ENCODE measurements around the gene RAB3C. TPM values are rescaled to one million over a fixed set of nuclear protein-coding genes. Genes with fewer than 3 reads are reported as not detected.

Gene RAB3C
- total RNA-seq, 2 experiments from 2014 or later, result not detected

DNA sequence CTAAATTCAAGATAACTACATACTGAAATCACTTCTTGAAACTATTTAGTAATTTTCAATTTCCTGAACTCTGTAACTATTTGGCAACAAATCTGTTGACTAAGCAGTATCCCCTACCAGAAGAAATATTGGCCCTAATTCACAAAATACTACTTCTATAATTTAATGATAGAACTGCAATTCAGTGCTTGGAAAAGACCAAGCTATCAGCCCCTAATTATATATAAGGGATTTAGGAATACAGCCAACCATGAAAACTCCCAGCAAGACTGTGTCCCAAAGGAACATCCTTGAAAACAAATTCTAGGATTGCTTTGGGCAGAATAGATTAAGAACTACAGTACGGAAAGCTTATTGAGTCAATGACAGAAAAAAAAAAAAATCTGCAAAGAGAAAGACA, 169.2 kb downstream of the RAB3C start:
- DNase-seq, result no peak
- no peak overlapping the region for H3K4me3 Mint-ChIP-seq
- no peak overlapping the region for H3K27ac Mint-ChIP-seq
- H3K36me3 Mint-ChIP-seq, result no peaks in the 10 kb centered on the region
- no peaks in the 10 kb centered on the region for H3K9me3 Mint-ChIP-seq
- H3K4me1 Mint-ChIP-seq, result no peaks in the 10 kb centered on the region
- H3K27me3 Mint-ChIP-seq, result peaks cover 3% of the 10 kb centered on the region

DNA sequence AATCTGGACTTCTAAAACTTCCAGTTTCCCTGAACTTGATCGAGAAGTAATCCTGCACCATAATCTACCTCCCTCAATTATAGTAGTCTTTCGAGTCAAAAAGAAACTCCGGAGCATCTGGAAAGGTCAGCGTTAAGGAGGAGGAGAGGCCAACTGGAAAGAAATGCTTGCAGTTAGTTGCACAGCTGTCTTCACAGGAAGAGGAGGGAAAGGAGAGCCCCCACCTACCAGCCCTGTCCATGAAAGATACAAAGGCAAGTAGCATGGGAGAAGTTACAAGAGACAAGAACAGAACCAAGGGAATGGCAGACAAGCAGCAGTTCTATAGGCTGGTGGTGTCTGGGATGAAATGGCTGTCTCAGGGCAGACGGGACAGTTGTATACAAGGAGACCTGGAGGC, 170.6 kb downstream of the RAB3C start:
- H3K27ac Mint-ChIP-seq, result no peak overlapping the region
- no peaks in the 10 kb centered on the region for H3K9me3 Mint-ChIP-seq
- H3K36me3 Mint-ChIP-seq, result no peaks in the 10 kb centered on the region
- peaks cover 3% of the 10 kb centered on the region for H3K27me3 Mint-ChIP-seq
- DNase-seq, result no peak
- no peak overlapping the region for H3K4me3 Mint-ChIP-seq
- H3K4me1 Mint-ChIP-seq, result no peaks in the 10 kb centered on the region

- Mint-ChIP-seq H3K36me3 (no peaks in the 10 kb centered on the region), H3K4me1 (peaks cover 2% of the 10 kb centered on the region), H3K4me3 (no peak overlapping the region), H3K27ac (no peak overlapping the region), H3K9me3 (no peaks in the 10 kb centered on the region), H3K27me3 (peaks cover 3% of the 10 kb centered on the region)
- DNase-seq, result no peak
These were observed 171.4 kb downstream of the RAB3C start for GRCh38 chr5:58754250-58754649.

- Mint-ChIP-seq H3K27ac (no peak overlapping the region), H3K4me3 (no peak overlapping the region), H3K27me3 (peaks cover 3% of the 10 kb centered on the region), H3K9me3 (no peaks in the 10 kb centered on the region), H3K4me1 (peaks cover 13% of the 10 kb centered on the region), H3K36me3 (no peaks in the 10 kb centered on the region)
- DNase-seq, result no peak
These were observed 172.5 kb downstream of the RAB3C start for GRCh38 chr5:58755397-58755796.

GRCh38 chr5:58759745-58760144, 176.9 kb downstream of the RAB3C start:
- H3K9me3 Mint-ChIP-seq, result no peaks in the 10 kb centered on the region
- H3K4me1 Mint-ChIP-seq, result peaks cover 14% of the 10 kb centered on the region
- no peaks in the 10 kb centered on the region for H3K36me3 Mint-ChIP-seq
- peak overlapping the region; percentile 36 for H3K4me3 Mint-ChIP-seq
- H3K27ac Mint-ChIP-seq, result no peak overlapping the region
- no peak for DNase-seq
- H3K27me3 Mint-ChIP-seq, result peaks cover 3% of the 10 kb centered on the region

GRCh38 chr5:58760222-58760621, 177.3 kb downstream of the RAB3C start:
- Mint-ChIP-seq H3K4me3 (peak overlapping the region; percentile 36), H3K27me3 (peaks cover 3% of the 10 kb centered on the region), H3K9me3 (no peaks in the 10 kb centered on the region), H3K27ac (peak overlapping the region; percentile 50), H3K4me1 (peaks cover 14% of the 10 kb centered on the region), H3K36me3 (no peaks in the 10 kb centered on the region)
- no peak for DNase-seq

DNA sequence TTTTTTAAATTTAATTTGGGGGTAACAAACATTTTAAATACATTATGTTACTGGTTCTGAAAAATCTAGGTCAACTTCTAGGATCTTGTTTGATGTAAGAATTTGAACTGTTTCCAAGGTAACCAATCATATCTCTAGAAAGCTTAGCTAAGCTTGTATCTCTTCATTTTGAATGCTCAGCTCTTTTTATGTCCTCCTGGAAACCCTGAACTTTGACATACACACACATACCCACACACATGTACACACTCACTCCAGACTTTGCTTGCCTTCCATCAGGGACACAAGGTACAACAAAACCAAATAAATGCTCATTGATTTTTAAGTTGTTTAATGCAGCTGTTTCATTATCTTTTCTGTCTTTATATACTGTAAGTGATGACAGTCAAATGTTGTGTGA, 178.5 kb downstream of the RAB3C start:
- no peak overlapping the region for H3K4me3 Mint-ChIP-seq
- no peaks in the 10 kb centered on the region for H3K9me3 Mint-ChIP-seq
- H3K36me3 Mint-ChIP-seq, result no peaks in the 10 kb centered on the region
- H3K4me1 Mint-ChIP-seq, result peaks cover 14% of the 10 kb centered on the region
- DNase-seq, result no peak
- no peaks in the 10 kb centered on the region for H3K27me3 Mint-ChIP-seq
- no peak overlapping the region for H3K27ac Mint-ChIP-seq

DNA sequence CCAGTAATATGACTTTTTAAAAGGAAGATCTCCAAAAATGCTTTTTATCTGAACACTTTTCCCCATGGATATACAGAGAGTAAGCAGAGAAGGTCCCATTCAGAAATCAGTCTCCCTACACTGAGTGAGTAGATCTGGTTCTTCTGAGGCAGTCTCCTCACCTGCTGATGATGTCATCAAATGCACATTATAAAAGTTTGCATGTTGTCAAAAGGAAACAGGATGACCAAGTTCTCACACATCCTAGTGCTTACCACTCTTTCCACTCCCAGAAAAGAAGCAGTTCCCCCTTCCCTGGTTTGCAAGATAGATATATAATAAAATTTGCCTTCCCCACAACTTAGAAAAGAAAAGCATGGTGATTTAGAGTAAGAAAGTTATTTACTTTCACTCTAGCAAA, 180.5 kb downstream of the RAB3C start:
- no peaks in the 10 kb centered on the region for H3K9me3 Mint-ChIP-seq
- DNase-seq, result no peak
- H3K27ac Mint-ChIP-seq, result no peak overlapping the region
- H3K4me1 Mint-ChIP-seq, result peaks cover 14% of the 10 kb centered on the region
- H3K4me3 Mint-ChIP-seq, result no peak overlapping the region
- no peaks in the 10 kb centered on the region for H3K36me3 Mint-ChIP-seq
- no peaks in the 10 kb centered on the region for H3K27me3 Mint-ChIP-seq

- peaks cover 13% of the 10 kb centered on the region for H3K4me1 Mint-ChIP-seq
- no peaks in the 10 kb centered on the region for H3K9me3 Mint-ChIP-seq
- H3K4me3 Mint-ChIP-seq, result no peak overlapping the region
- DNase-seq, result no peak
- no peaks in the 10 kb centered on the region for H3K27me3 Mint-ChIP-seq
- no peaks in the 10 kb centered on the region for H3K36me3 Mint-ChIP-seq
- H3K27ac Mint-ChIP-seq, result no peak overlapping the region
These were observed 181.3 kb downstream of the RAB3C start for GRCh38 chr5:58764199-58764598.

DNA sequence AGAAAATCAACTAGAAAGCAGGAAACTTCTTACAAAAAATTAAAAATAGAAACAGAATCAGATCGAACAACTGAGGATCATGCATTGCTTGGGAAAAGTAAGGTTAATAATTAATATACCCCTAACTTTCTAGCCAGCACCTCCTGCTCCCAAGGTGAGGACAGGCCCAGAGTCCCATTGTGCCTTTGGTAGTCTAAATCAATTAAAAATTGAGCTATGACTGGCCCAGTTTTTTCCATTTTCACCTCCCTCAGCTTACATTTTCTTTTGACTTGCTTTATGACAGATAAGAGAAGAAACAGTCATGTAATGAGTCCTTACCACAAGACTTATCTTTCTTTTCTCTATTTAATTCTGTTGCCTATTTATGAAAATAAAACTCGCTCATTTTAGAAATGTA, 182.2 kb downstream of the RAB3C start:
- H3K4me3 Mint-ChIP-seq, result no peak overlapping the region
- H3K27me3 Mint-ChIP-seq, result no peaks in the 10 kb centered on the region
- no peaks in the 10 kb centered on the region for H3K9me3 Mint-ChIP-seq
- no peak overlapping the region for H3K27ac Mint-ChIP-seq
- no peaks in the 10 kb centered on the region for H3K36me3 Mint-ChIP-seq
- no peak for DNase-seq
- peaks cover 4% of the 10 kb centered on the region for H3K4me1 Mint-ChIP-seq

GRCh38 chr5:58767104-58767503, 184.2 kb downstream of the RAB3C start:
- no peaks in the 10 kb centered on the region for H3K27me3 Mint-ChIP-seq
- H3K36me3 Mint-ChIP-seq, result no peaks in the 10 kb centered on the region
- no peak overlapping the region for H3K4me3 Mint-ChIP-seq
- DNase-seq, result no peak
- no peaks in the 10 kb centered on the region for H3K9me3 Mint-ChIP-seq
- H3K4me1 Mint-ChIP-seq, result no peaks in the 10 kb centered on the region
- no peak overlapping the region for H3K27ac Mint-ChIP-seq

DNA sequence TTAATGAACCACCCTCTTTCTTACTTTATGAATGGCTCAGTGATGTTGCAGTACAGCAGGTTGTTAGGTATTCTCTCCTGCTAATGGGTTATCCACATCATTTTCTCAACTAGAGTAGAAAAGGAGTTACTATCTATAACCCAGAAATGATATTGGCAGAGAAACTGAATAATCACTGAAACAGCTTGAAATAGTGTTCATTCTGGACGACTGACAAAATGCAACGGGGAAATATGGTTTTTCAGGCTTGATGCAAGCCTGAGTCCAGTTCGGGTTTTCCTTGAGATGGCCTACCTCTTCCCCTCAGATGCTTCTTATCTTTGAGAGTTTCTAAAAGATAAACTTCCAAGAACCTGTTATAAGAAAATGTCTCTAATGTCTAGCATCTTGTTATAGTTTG, 187.3 kb downstream of the RAB3C start:
- H3K4me1 Mint-ChIP-seq, result no peaks in the 10 kb centered on the region
- no peaks in the 10 kb centered on the region for H3K36me3 Mint-ChIP-seq
- H3K27me3 Mint-ChIP-seq, result peaks cover 6% of the 10 kb centered on the region

GRCh38 chr5:58771796-58772195, 188.9 kb downstream of the RAB3C start:
- Mint-ChIP-seq H3K4me1 (peaks cover 2% of the 10 kb centered on the region), H3K4me3 (no peak overlapping the region), H3K27ac (no peak overlapping the region), H3K27me3 (peaks cover 15% of the 10 kb centered on the region), H3K9me3 (no peaks in the 10 kb centered on the region), H3K36me3 (no peaks in the 10 kb centered on the region)
- DNase-seq, result no peak

More for the DNA sequence above, 187.3 kb downstream of the RAB3C start:
- H3K4me3 Mint-ChIP-seq, result no peak overlapping the region
- no peaks in the 10 kb centered on the region for H3K9me3 Mint-ChIP-seq
- no peak overlapping the region for H3K27ac Mint-ChIP-seq
- no peak for DNase-seq

- Mint-ChIP-seq H3K4me1 (peaks cover 2% of the 10 kb centered on the region), H3K4me3 (no peak overlapping the region), H3K27ac (no peak overlapping the region), H3K9me3 (no peaks in the 10 kb centered on the region), H3K27me3 (peaks cover 18% of the 10 kb centered on the region), H3K36me3 (no peaks in the 10 kb centered on the region)
- no peak for DNase-seq
These were observed 191.0 kb downstream of the RAB3C start for GRCh38 chr5:58773744-58774441.

- Mint-ChIP-seq H3K36me3 (no peaks in the 10 kb centered on the region), H3K27ac (no peak overlapping the region), H3K4me1 (peaks cover 2% of the 10 kb centered on the region), H3K4me3 (no peak overlapping the region), H3K27me3 (peaks cover 19% of the 10 kb centered on the region), H3K9me3 (no peaks in the 10 kb centered on the region)
- no peak for DNase-seq
These were observed 192.1 kb downstream of the RAB3C start for GRCh38 chr5:58774937-58775336.

- Mint-ChIP-seq H3K9me3 (no peaks in the 10 kb centered on the region), H3K4me3 (no peak overlapping the region), H3K4me1 (peaks cover 2% of the 10 kb centered on the region), H3K27ac (no peak overlapping the region), H3K27me3 (peaks cover 19% of the 10 kb centered on the region), H3K36me3 (no peaks in the 10 kb centered on the region)
- DNase-seq, result no peak
These were observed 192.9 kb downstream of the RAB3C start for GRCh38 chr5:58775701-58776262.
